22Rv1 (cell line): ENCODE results near the gene UBR2.
"Not testable (repeated sequence)": the region's sequence is repeated elsewhere in the genome, so short reads cannot be mapped to it uniquely, and the experiment has no call there.

Experiments
- H3K27ac ChIP-seq: fragments of 450-650 bp; 2 replicates; pipeline ENCODE4 v1.5.1; 2017
- ZFX ChIP-seq: fragments of 450-650 bp; IDR thresholded peaks from 2 replicates; pipeline ENCODE4 v1.6.1; 2017; ENCODE audit warnings: antibody characterized with exemption, borderline replicate concordance
- TF ChIP-seq, protein P1 (sequence below): fragments of 450-650 bp; IDR thresholded peaks from 2 replicates; pipeline ENCODE4 v1.5.1; 2017; ENCODE audit warnings: mild to moderate bottlenecking

UBR2 gene

DNA sequence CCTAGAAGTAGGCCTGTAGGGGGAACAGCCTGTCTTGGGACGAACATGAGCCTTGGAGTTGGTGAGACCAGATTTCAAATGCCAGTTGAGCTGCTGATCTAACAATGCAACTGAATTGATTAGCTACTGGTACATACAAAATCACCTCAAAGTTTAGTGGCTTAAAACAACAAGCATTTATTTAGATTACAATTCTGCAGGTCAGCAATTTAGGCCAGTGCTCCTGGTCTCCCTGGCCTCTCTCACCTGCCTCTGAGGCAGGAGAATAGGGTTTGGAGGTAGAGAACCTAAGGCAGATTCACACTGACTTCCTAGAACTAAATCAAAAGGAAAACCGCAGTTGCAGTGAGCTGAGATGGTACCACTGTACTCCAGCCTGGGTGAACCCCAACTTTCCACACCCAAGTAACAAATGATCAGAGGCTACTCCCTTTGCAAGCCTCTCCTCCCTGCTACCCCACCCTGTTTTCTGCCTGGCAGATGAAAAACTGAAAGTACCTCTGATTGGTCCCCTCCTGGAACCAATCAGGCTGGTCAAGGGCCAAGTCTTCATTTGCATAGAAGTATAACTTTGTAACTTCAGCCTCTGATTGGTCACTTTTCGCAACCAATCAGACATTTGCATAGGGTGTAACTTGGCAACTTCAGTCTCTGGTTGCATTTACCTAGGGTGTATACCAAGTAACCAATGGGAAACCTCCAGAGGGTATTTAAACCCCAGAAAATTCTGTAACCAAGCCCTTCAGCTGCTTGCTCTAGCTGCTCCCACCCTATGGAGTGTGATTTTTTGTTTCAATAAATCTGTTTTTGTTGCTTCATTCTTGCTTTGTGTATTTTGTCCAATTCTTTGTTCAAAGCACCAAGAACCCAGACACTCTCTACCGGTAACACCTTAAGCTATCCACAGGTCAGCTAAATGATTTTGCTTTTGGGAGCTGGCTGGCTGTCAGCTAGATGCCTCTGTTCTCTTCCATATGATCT, 8.1 kb upstream of the UBR2 start:
- H3K27ac ChIP-seq, result peak overlapping the region; percentile 22; the same call in 1 of the 2 replicates
- TF ChIP-seq, protein P1, sequence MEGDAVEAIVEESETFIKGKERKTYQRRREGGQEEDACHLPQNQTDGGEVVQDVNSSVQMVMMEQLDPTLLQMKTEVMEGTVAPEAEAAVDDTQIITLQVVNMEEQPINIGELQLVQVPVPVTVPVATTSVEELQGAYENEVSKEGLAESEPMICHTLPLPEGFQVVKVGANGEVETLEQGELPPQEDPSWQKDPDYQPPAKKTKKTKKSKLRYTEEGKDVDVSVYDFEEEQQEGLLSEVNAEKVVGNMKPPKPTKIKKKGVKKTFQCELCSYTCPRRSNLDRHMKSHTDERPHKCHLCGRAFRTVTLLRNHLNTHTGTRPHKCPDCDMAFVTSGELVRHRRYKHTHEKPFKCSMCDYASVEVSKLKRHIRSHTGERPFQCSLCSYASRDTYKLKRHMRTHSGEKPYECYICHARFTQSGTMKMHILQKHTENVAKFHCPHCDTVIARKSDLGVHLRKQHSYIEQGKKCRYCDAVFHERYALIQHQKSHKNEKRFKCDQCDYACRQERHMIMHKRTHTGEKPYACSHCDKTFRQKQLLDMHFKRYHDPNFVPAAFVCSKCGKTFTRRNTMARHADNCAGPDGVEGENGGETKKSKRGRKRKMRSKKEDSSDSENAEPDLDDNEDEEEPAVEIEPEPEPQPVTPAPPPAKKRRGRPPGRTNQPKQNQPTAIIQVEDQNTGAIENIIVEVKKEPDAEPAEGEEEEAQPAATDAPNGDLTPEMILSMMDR, result no peak
- TF ChIP-seq ZFX, result no peak

DNA sequence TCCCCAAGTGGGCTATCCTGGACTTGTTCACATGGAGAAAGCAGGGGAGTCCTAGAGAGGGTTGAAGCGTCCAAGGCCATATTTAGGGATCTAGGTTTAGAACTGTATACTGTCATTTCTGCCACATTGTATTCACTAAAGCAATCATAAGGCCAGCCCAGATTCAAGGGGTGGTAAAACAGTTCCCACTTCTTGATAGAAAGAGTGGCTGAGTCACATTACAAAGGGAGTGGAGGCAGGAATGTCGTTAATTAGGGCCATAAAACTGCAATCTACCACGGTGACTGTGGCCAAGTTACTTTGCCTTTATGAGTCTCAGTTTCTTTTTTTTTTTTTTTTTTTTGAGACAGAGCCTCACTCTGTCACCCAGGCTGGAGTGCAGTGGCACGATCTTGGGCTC, 7.4 kb upstream of the UBR2 start:
- peak overlapping the region; percentile 1; the same call in 1 of the 2 replicates for H3K27ac ChIP-seq
- TF ChIP-seq, protein P1, result no peak
- no peak for TF ChIP-seq ZFX

DNA sequence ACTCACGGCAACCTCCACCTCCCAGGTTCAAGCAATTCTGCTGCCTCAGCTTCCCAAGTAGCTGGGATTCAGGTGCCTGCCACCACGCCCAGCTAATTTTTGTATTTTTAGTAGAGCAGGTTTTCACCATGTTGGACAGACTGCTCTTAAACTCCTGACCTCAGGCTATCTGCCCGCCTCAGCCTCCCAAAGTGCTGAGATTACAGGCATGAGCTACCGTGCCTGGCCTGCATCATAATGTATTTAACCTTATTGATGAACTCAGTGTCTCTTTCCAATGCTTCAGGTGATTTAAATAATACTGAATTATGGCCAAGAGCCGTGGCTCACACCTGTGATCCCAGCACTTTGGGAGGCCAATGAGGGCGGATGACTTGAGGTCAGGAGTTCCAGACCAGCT, 4.6 kb upstream of the UBR2 start:
- H3K27ac ChIP-seq, result not testable (repeated sequence)

DNA sequence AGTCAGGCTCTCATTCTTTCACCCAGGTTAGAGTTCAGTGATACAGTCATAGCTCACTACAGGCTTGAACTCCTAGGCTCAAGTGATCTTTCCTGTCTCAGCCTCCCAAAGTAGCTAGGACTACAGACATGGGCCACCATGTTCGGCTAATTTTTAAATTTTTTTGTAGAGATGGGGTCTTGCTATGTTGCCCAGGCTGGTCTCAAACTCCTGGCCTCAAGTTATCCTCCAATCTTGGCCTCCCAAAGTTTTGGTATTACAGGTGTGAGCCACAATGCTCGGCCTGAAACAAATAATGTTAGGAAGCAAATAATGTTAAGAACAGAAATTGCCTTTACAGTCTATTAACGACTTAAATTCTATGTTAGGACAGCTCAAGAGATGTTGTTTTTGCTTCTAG, 1.8 kb upstream of the UBR2 start:
- H3K27ac ChIP-seq, result no peak overlapping the region
- TF ChIP-seq, protein P1, result no peak
- TF ChIP-seq ZFX, result no peak

DNA sequence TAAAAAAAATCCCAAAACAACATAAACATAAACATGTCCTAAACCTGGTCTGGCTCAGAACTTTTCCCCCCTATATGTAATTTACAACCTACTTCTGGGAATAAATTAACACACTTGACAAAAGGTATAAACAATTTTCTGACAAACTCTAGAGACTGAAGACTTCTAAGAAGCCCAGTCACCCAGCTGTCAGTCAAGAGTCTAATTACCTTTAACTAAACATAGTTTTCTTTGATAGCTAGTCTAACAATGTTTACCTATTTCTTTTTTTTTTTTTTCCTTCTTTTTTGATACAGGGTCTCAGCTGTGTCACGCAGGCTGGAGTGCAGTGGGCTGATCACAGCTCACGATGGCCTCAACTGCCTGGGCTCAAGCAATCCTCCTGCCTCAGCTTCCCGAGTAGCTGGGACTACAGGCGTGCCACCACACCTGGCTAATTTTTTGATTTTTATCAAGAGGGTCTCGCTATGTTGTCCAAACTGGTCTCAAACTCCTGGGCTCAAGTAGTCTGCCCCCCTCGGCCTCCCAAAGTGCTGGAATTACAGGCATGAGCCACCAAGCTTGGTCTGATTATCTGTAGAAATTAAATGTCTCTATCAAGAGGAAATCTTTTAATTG, 932 bp upstream of the UBR2 start:
- no peak for TF ChIP-seq ZFX
- TF ChIP-seq, protein P1, result no peak
- H3K27ac ChIP-seq, result no peak overlapping the region

DNA sequence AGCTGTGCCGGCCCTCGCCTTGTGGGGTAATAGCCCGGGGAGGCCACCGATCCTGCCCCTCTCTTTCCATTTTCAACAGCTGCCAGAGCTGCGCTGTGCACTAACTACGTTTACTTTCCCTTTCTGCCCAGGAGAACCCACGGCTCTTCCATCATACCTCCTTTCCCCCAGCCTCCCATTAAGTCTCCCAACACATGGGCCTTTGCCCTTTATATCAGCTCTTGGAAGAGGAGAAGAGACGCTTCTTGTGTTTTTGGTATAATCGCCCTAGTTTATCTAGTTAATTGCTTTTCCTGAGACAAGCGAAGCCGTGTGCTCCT, 637 bp downstream of the UBR2 start:
- TF ChIP-seq, protein P1, result no peak
- no peak for TF ChIP-seq ZFX
- peak overlapping the region; percentile 89 for H3K27ac ChIP-seq

DNA sequence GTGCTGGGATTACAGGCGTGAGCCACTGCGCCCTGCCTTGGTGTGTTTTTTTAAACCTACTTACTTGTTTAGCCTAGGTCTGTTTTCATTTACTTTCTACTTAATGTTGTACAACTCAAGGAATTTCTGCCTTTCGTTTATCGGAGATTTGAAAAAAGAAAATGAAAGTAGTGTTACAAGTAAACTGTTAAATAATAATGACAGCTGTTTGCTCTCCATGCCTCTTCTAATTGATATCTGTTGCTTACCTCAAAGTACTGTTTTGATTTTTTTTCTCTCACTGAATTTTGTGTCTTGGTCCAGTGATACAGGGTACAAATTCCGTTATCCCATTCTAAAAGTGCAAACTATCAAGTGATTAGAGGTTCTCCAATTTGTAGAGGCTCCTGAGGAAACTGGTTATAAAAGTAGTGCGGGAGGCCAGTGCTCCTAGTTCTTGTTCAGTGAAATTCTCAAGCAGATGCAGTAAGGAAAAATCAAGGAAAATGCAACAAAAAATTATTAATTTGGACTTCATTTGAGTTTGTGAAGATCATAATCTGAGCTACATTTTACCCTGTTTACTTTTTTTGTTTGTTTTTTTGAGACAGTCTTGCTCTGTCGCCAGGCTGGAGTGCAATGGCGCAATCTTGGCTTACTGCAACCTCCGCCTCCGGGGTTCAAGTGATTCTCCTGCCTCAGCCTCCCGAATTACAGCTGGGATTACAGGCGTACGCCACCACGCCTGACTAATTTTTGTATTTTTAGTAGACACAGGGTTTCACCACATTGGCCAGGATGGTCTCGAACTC, 2.2 kb downstream of the UBR2 start:
- TF ChIP-seq ZFX, result no peak
- TF ChIP-seq, protein P1, result no peak
- peak overlapping the region; percentile 89 for H3K27ac ChIP-seq
